ENCODE data around the gene SUPT4H1. TPM values are rescaled to one million over a fixed set of nuclear protein-coding genes. Genes with fewer than 3 reads are reported as not detected.

The SUPT4H1 gene
- total and polyA plus RNA-seq, 9 of the 15 experiments (the other 6 are each of a cell fraction or from before 2014, with no cell fraction given) = 62.1 to 320 (median 117) TPM

GRCh38 chr17:58337600-58338453, 14.2 kb downstream of the SUPT4H1 start (continued):
- no peak for TF ChIP-seq ZNF24 (IDR thresholded peaks at IDR 0.05)
- no peak for TF ChIP-seq HBP1 (CRISPR knock-in tag; IDR thresholded peaks at IDR 0.05)
- no peak for TF ChIP-seq DNMT1 (IDR thresholded peaks at IDR 0.05)
- TF ChIP-seq ETV5 (CRISPR knock-in tag; IDR thresholded peaks at IDR 0.05; ENCODE audit: low read depth) = no peak
- TF ChIP-seq HDAC3 (IDR thresholded peaks at IDR 0.05; ENCODE audit: borderline replicate concordance, partially characterized antibody) = peak; percentile 48
- TF ChIP-seq, protein P1, sequence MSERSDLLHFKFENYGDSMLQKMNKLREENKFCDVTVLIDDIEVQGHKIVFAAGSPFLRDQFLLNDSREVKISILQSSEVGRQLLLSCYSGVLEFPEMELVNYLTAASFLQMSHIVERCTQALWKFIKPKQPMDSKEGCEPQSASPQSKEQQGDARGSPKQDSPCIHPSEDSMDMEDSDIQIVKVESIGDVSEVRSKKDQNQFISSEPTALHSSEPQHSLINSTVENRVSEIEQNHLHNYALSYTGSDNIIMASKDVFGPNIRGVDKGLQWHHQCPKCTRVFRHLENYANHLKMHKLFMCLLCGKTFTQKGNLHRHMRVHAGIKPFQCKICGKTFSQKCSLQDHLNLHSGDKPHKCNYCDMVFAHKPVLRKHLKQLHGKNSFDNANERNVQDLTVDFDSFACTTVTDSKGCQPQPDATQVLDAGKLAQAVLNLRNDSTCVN (CRISPR knock-in tag; IDR thresholded peaks at IDR 0.05) = no peak
- no peak for TF ChIP-seq YBX1 (IDR thresholded peaks at IDR 0.05)
- TF ChIP-seq STAG1 (CRISPR knock-in tag; IDR thresholded peaks at IDR 0.05; ENCODE audit: borderline replicate concordance) = no peak
- TF ChIP-seq MXI1 (IDR thresholded peaks at IDR 0.05; ENCODE audit: low read depth, low read length) = no peak
- TF ChIP-seq TAF15 (IDR thresholded peaks at IDR 0.05; ENCODE audit: low read depth, low read length) = no peak
- peak; percentile 94 for TF ChIP-seq RNF2 (IDR thresholded peaks at IDR 0.05)
- TF ChIP-seq EGR1 (conservative IDR thresholded peaks at IDR 0.05) = peak; percentile 97
- TF ChIP-seq MEF2A (IDR thresholded peaks at IDR 0.05; ENCODE audit: control insufficient read depth, low read depth, low read length) = peak; percentile 33; the same call in 1 of the 2 replicates
- TF ChIP-seq, protein P2, sequence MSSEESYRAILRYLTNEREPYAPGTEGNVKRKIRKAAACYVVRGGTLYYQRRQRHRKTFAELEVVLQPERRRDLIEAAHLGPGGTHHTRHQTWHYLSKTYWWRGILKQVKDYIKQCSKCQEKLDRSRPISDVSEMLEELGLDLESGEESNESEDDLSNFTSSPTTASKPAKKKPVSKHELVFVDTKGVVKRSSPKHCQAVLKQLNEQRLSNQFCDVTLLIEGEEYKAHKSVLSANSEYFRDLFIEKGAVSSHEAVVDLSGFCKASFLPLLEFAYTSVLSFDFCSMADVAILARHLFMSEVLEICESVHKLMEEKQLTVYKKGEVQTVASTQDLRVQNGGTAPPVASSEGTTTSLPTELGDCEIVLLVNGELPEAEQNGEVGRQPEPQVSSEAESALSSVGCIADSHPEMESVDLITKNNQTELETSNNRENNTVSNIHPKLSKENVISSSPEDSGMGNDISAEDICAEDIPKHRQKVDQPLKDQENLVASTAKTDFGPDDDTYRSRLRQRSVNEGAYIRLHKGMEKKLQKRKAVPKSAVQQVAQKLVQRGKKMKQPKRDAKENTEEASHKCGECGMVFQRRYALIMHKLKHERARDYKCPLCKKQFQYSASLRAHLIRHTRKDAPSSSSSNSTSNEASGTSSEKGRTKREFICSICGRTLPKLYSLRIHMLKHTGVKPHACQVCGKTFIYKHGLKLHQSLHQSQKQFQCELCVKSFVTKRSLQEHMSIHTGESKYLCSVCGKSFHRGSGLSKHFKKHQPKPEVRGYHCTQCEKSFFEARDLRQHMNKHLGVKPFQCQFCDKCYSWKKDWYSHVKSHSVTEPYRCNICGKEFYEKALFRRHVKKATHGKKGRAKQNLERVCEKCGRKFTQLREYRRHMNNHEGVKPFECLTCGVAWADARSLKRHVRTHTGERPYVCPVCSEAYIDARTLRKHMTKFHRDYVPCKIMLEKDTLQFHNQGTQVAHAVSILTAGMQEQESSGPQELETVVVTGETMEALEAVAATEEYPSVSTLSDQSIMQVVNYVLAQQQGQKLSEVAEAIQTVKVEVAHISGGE (CRISPR knock-in tag; IDR thresholded peaks at IDR 0.05) = peak in 1 of 3 experiments; percentile 81; a peak in 2 of 6 replicates
- TF ChIP-seq ARID2 (IDR thresholded peaks at IDR 0.05) = no peak
- TF ChIP-seq ZNF586 (CRISPR knock-in tag; conservative IDR thresholded peaks at IDR 0.05) = no peak
- TF ChIP-seq RCOR1 (IDR thresholded peaks at IDR 0.05; ENCODE audit: borderline replicate concordance in 1 of 2, low read depth in 2 of 2, low read length in 2 of 2) = no peak
- TF ChIP-seq FOXJ2 (tag; IDR thresholded peaks at IDR 0.05) = 0 out of 2 replicates have a peak, but pooled peaks have one; percentile 37
- TF ChIP-seq PHF21A (IDR thresholded peaks at IDR 0.05; ENCODE audit: borderline replicate concordance, low read depth) = 0 out of 2 replicates have a peak, but pooled peaks have one; percentile 49
- peak; percentile 25; the same call in 1 of the 2 replicates for TF ChIP-seq GATAD2B (IDR thresholded peaks at IDR 0.05; ENCODE audit: borderline replicate concordance)
- TF ChIP-seq ZSCAN32 (CRISPR knock-in tag; IDR thresholded peaks at IDR 0.05) = 0 out of 2 replicates have a peak, but pooled peaks have one; percentile 43
- TF ChIP-seq SIX5 (IDR thresholded peaks at IDR 0.05; ENCODE audit: borderline replicate concordance in 1 of 2, insufficient read depth in 1 of 2, low read depth in 1 of 2, low read length in 2 of 2) = no peak
- TF ChIP-seq SNIP1 (IDR thresholded peaks at IDR 0.05; ENCODE audit: low read depth) = no peak
